OCI-LY1 (cell line): ENCODE measurements around the gene ZFP14.
"Not testable (repeated sequence)": the region's sequence is repeated elsewhere in the genome, so short reads cannot be mapped to it uniquely, and the experiment has no call there.

Experiments
- H2AFZ ChIP-seq: fragments of 200-600 bp; sonication (generic), shearing (Covaris generic); 2 replicates; pipeline ENCODE4 v1.6.0; 2014; ENCODE audit warnings: antibody characterized with exemption, mild to moderate bottlenecking, low read length
- H3F3A ChIP-seq: fragments of 200-600 bp; sonication (generic), shearing (Covaris generic); 2 replicates; pipeline ENCODE4 v1.6.0; 2014; ENCODE audit warnings: mild to moderate bottlenecking, antibody characterized with exemption, low read length, moderate library complexity; ENCODE audit not compliant: insufficient read depth
- H3K27ac ChIP-seq: fragments of 200-600 bp; sonication (generic); 2 replicates; pipeline ENCODE4 v1.5.1; 2014; ENCODE audit warnings: low read length, mixed run types, mild to moderate bottlenecking, low read depth; ENCODE audit not compliant: poor library complexity, severe bottlenecking
- H3K27me3 ChIP-seq: fragments of 200-600 bp; sonication (generic); 2 replicates; pipeline ENCODE4 v1.6.0; 2014; ENCODE audit warnings: antibody characterized with exemption, mild to moderate bottlenecking, low read length, moderate library complexity; ENCODE audit not compliant: insufficient read depth
- H3K36me3 ChIP-seq: fragments of 200-600 bp; sonication (generic); 2 replicates; pipeline ENCODE4 v1.6.1; 2014; ENCODE audit warnings: mild to moderate bottlenecking, antibody characterized with exemption, low read length, moderate library complexity, mixed read lengths; ENCODE audit not compliant: insufficient read depth
- H3K4me1 ChIP-seq: fragments of 200-600 bp; sonication (generic); 2 replicates; pipeline ENCODE4 v1.5.1; 2014; ENCODE audit warnings: mild to moderate bottlenecking, low read length, moderate library complexity; ENCODE audit not compliant: insufficient read depth, severe bottlenecking
- H3K4me2 ChIP-seq: fragments of 200-600 bp; sonication (generic), shearing (Covaris generic); 2 replicates; pipeline ENCODE4 v1.6.1; 2014; ENCODE audit warnings: low read length
- H3K4me3 ChIP-seq: fragments of 200-600 bp; sonication (generic); 2 replicates; pipeline ENCODE4 v1.5.1; 2014; ENCODE audit warnings: low read length, low read depth, mild to moderate bottlenecking, mixed read lengths; ENCODE audit not compliant: poor library complexity, severe bottlenecking
- H3K79me2 ChIP-seq: fragments of 200-600 bp; shearing (Covaris generic); 2 replicates; pipeline ENCODE4 v1.6.1; 2016; ENCODE audit warnings: mixed run types, low read length, mixed read lengths; ENCODE audit not compliant: insufficient read depth
- H3K9ac ChIP-seq: fragments of 200-600 bp; sonication (generic), shearing (Covaris generic); 2 replicates; pipeline ENCODE4 v1.6.1; 2014; ENCODE audit warnings: mild to moderate bottlenecking, low read length, mixed read lengths
- H3K9me2 ChIP-seq: fragments of 200-600 bp; sonication (generic), shearing (Covaris generic); 2 replicates; pipeline ENCODE4 v1.6.1; 2014; ENCODE audit warnings: low read depth, mild to moderate bottlenecking, low read length, mixed read lengths
- H3K9me3 ChIP-seq: fragments of 200-600 bp; shearing (Covaris generic); 2 replicates; pipeline ENCODE4 v1.6.1; 2014; ENCODE audit warnings: low read length, mixed read lengths
- H4K20me1 ChIP-seq: fragments of 200-600 bp; sonication (generic), shearing (Covaris generic); 2 replicates; pipeline ENCODE4 v1.6.0; 2016; ENCODE audit warnings: mild to moderate bottlenecking, low read length; ENCODE audit not compliant: insufficient read depth
- CTCF ChIP-seq: fragments of 200-600 bp; sonication (generic), shearing (Covaris generic); IDR thresholded peaks from 2 replicates; pipeline ENCODE4 v1.5.1; 2017; ENCODE audit warnings: mild to moderate bottlenecking, antibody characterized with exemption, low read length, moderate library complexity, mixed read lengths
- EZH2 ChIP-seq: fragments of 200-600 bp; sonication (generic), shearing (Covaris generic); IDR thresholded peaks from 2 replicates; pipeline ENCODE4 v1.8.0; 2017; ENCODE audit warnings: borderline replicate concordance, mixed run types, mild to moderate bottlenecking, antibody characterized with exemption, low read length, moderate library complexity, mixed read lengths

ZFP14 gene

DNA sequence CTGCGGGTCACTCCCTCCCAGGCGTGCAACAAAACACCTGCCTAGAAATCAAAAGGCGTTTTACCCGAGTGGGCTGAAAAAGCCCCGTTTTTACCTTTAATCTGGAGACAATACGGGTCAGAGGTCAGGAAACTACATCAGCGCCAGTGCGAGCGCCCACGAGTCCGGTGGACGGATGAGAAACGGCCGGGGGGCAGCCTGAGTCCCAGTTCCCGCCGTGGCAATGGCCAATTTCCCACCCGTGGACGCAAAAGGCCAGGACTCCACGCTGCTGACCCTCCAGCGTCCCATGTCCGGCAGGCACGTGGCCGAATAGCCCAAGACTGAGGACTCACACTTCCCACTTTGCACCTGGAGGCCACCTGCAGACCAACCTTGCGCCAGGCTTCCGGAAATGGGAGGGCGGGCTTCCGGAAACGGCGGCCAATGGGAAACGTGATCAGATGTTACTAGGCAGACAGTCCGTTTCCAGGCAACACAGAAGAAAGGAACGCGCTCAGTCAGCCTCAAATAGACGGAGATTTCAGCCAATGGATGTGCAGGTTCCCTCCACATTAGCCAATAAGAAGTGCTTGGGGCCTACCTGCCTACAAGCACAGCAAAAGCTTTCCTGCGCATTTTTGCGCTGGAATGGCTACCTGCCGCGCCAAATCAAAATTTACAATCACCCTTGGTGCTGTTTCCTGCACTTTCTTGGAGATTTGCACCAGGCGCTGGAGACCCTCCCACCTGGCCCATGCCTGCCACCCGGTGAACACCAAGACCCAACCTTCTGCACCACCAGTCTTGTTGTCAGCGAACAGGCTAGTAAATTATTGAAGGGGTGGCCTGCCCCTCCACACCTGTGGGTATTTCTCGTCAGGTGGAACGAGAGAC lies 47.4 kb downstream of the ZFP14 start:
- Histone ChIP-seq H3K27me3 (no peaks in the 10 kb centered on the region), H3K4me1 (peaks cover 5% of the 10 kb centered on the region), H4K20me1 (no peaks in the 10 kb centered on the region), H3K36me3 (peaks cover 16% of the 10 kb centered on the region; the same call in 1 of the 2 replicates), H3F3A (no peaks in the 10 kb centered on the region), H3K79me2 (no peaks in the 10 kb centered on the region), H2AFZ (no peak overlapping the region), H3K9me2 (no peaks in the 10 kb centered on the region), H3K4me3 (peak overlapping the region; percentile 63), H3K27ac (no peak overlapping the region), H3K9me3 (no peaks in the 10 kb centered on the region), H3K9ac (peak overlapping the region; percentile 36; the same call in 1 of the 2 replicates), H3K4me2 (peak overlapping the region; percentile 57)
- TF ChIP-seq CTCF = no peak
- no peak for TF ChIP-seq EZH2

- peaks cover 5% of the 10 kb centered on the region for H3K4me1 ChIP-seq
- H3K27ac ChIP-seq = no peak overlapping the region
- TF ChIP-seq EZH2 = no peak
- TF ChIP-seq CTCF = no peak
- H2AFZ ChIP-seq = no peak overlapping the region
- no peaks in the 10 kb centered on the region for H3K9me2 ChIP-seq
- no peaks in the 10 kb centered on the region for H3F3A ChIP-seq
- no peak overlapping the region for H3K4me2 ChIP-seq
- no peaks in the 10 kb centered on the region for H3K9me3 ChIP-seq
- H3K36me3 ChIP-seq = peaks cover 27% of the 10 kb centered on the region
- H3K4me3 ChIP-seq = no peak overlapping the region
- no peaks in the 10 kb centered on the region for H3K79me2 ChIP-seq
- H3K9ac ChIP-seq = no peak overlapping the region
- H3K27me3 ChIP-seq = no peaks in the 10 kb centered on the region
- no peaks in the 10 kb centered on the region for H4K20me1 ChIP-seq
Measured at GRCh38 chr19:36330216-36330615, 48.8 kb downstream of the ZFP14 start.

GRCh38 chr19:36329534-36329933 lies 49.5 kb downstream of the ZFP14 start:
- not testable (repeated sequence) for H3F3A ChIP-seq, H2AFZ ChIP-seq, H3K9me3 ChIP-seq, H3K4me2 ChIP-seq, H3K4me3 ChIP-seq, H3K9me2 ChIP-seq, H3K9ac ChIP-seq, H3K27ac ChIP-seq, H3K27me3 ChIP-seq, H3K79me2 ChIP-seq, H4K20me1 ChIP-seq, H3K4me1 ChIP-seq
- peaks cover 27% of the 10 kb centered on the region for H3K36me3 ChIP-seq

DNA sequence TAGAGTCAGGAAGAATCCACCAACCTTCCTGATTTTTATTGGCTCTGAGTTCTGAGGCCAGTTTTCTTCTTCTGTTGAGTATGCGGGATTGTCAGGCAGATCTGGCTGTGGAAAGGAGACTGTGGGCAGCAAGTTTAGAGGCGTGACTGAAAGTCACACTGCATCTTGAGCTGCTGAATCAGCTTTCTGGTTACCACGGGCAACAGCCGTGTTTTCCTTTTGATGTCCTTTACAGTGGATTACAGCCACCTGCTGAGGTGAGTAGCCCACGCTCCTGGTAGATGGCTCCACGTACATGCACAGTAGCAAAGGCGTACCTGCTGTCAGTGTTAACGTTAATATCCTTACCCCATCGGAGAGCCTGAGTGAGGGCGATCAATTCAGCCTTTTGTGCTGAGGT lies 52.4 kb downstream of the ZFP14 start:
- not testable (repeated sequence) for H4K20me1 ChIP-seq, H3K4me2 ChIP-seq, H3K27me3 ChIP-seq, H3K79me2 ChIP-seq, H3K4me1 ChIP-seq, H3K9me3 ChIP-seq, H3K9me2 ChIP-seq, H3K9ac ChIP-seq, H3K27ac ChIP-seq, H2AFZ ChIP-seq, H3F3A ChIP-seq, H3K4me3 ChIP-seq
- H3K36me3 ChIP-seq = peaks cover 27% of the 10 kb centered on the region

DNA sequence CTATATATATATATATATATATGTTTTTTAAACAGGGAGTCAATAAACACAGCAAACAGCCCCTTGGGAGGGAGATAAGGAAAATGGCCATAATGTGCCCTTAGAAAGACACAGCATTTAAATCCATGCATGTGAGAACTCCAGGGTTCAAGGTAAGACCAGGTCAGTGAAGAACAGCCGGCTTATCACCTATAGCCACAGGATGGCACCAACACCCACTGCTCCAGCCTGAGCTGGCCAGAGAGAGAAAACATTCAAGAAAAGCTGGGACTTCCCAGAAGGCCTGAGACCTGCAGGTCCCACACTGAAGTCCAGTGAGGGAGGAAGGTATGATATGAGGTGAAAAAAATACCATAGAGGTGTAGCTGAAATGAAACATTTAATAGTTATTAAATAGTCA lies 63.8 kb downstream of the ZFP14 start:
- H3K4me2 ChIP-seq, H3K9me2 ChIP-seq, H3K27me3 ChIP-seq, H3K79me2 ChIP-seq, H3F3A ChIP-seq, H3K9ac ChIP-seq, H3K27ac ChIP-seq, H3K36me3 ChIP-seq, H3K4me1 ChIP-seq, H4K20me1 ChIP-seq, H3K4me3 ChIP-seq, H3K9me3 ChIP-seq, H2AFZ ChIP-seq: not testable (repeated sequence)

GRCh38 chr19:36314053-36314452 lies 64.9 kb downstream of the ZFP14 start:
- not testable (repeated sequence) for H3K9me3 ChIP-seq, H3K27ac ChIP-seq, H3F3A ChIP-seq, H3K9me2 ChIP-seq, H3K36me3 ChIP-seq, H2AFZ ChIP-seq, H3K9ac ChIP-seq, H3K4me3 ChIP-seq, H3K27me3 ChIP-seq, H3K79me2 ChIP-seq, H3K4me2 ChIP-seq, H4K20me1 ChIP-seq, H3K4me1 ChIP-seq
